Activated gamma-delta T cell treated with Interleukin-2 at 50 U/mL for 16 hours (primary cell): Measurements from ENCODE around the gene TNFRSF8.

Source experiments
- DNase-seq: peaks from one replicate; pipeline ENCODE4 v3.0.0-alpha.2; 2020

The TNFRSF8 gene

DNA sequence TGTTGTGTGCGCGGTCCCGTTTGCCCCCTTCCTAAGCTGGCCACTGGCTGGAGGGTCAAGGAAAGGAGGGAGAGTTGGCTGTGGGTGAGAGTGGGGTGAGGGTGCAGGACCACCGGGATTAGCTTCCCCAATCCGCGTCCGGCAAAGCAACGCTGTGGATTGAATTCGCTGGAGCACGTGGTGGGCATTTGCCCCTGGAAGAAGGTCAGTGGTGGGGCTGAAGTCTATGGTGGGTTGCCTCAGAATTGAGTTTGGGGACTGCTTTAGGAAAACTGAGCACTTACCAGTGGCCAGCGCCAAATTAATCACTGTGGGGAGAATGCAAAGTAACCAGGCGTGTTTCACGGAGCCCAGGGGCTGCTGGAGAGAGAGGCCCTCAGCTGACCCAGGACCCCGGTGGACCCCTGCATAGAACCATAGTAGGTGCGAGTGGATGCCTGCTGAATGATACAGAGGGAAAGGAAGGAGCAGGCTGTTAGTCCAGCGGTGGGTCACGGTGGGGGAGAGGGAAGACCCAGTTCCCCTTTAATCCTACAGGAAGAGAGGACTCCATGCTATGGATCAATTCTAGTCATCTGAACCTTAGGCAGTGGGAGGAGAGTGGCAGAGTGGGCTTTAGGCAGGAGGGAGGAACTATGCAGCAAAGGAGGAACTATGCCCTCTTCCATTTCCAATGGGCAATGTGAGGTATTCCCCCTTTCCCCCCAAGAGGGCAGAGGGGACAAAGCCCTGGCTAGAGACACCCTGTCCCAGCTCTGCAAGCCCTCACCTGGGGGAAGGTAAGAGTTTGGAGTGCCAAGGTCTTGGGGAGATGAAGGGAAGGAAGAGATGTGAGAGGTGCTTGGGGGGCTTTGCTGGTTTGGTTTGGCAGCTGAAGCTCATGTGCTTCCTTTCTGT lies 1.2 kb downstream of the TNFRSF8 start:
- DNase-seq, result no peak

DNA sequence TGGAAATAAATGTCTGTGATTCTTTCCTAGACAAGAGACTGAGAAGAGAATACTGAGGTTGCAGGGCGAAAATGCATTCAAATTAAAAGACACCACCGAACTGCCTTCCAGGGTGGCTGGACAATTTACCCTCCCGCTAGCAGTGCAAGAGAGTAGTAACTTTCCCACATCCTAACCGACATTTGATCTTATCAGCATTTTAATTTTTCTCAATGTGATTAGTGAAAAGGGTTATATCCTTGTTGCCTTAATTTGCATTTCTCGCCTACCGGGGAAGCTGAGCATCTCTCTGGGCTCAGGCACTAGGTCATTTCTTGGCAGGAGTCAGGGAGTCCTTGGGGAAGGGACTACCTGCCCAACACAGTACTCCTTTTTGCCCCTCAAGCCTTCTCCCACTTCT lies 2.8 kb downstream of the TNFRSF8 start:
- DNase-seq, result no peak

DNA sequence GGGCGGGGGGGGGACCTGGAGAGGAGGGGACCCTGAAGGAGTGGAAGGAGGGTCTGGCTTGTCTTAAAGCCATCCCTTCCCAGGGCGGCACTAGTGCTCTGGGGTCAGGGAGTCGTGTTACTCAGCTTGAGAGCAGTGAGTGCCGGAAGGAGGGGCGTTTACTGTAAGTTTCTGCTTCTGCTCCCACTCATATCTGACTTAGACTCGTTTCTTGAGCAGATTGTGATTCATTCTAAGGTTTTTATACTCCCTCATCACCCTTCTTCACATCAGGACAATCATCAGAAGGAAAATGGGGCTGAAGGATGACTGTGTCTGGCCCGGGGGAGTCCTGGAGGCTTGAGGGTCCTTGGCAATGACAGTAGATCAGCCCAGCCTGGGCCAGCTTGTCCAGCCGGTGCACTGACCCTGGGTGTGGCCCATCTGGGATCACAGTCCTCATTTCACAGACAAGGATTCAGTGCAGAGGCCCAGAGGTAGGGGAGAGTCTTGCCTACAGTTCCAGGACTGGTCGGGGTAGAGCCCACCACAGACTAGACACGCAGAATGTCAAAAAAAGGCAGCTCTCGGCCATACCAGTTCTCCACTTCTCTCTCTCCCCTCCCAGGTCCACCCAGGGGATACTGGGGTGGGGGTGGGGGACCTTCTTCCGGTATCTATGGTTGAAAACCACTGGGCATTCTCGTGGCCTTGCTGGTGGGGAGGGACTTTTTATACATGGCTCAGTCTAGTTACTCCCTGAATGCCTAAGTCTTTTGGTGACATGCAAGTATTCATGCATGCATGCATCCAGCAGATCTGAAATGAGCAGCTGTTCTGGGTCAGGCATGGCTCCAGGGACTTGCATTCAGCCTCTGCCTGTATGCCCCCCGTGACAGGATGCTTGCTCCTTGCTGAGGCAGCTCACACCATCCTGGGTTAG lies 5.1 kb downstream of the TNFRSF8 start:
- DNase-seq, result no peak

DNA sequence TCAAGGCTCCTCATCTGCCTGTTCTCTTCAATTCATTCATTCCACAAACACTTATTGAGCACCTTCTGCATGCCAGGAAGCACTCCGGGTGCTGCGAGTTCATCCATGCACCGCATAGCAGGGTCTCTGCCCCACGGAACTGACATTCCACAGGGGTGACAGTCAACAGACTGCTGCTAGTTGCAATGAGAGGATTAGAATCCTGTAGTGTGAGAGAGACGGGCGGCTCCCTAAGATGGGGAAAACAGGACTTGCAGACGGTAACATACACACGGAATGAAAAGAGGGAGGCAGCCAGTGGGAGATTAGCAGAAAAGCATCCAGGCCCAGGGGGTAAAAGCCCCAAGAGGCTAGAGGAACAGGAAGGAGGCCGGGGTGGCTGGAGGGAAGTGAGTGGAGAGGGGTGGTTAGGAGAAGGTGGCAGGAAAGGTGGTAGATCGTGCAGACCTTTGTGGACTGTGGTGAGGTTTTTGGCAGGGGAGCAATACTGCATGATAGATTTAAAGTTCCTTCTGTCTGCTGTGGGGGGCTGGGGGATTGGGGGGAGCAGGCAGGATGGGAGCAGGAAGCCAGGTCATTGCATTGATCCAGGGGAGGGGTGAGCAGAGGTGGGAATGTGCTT lies 6.6 kb downstream of the TNFRSF8 start:
- DNase-seq, result no peak

DNA sequence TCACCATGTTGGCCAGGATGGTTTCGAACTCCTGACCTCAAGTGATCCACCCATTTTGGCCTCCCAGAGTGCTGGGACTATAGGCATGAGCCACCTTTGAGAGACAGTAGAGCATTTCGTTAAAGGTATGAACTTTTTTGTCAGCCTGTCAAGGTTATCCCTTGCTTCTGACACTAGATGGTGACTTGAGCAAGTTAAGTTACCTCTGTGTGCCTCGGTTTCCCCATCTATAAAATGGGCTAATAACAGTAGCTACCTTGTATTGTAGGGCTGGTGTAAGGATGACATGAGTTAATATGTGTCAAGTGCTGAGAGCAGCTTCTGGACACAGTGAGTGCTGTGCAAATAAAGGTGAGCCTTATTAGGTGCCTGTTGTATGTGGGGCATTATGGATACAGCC lies 8.8 kb downstream of the TNFRSF8 start:
- no peak for DNase-seq

DNA sequence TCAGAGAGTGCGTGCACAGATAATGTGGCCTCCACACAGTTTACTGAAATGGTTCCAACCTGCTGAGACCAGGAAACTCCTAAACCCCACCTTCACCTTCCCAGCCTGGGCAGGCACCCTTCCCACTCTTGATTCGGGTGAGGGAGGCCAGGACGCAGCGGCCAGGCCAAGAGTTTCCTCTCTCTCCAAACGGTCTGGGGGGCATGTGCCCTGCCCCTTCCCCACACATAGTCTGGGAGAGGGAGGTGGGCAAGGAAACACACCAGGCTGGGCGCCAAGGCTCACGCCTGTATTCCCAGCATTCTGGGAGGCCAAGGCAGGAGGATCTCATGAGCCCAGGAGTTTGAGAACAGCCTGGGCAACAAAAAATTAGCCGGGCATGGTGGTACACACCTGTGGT lies 9.6 kb downstream of the TNFRSF8 start:
- DNase-seq, result no peak

DNA sequence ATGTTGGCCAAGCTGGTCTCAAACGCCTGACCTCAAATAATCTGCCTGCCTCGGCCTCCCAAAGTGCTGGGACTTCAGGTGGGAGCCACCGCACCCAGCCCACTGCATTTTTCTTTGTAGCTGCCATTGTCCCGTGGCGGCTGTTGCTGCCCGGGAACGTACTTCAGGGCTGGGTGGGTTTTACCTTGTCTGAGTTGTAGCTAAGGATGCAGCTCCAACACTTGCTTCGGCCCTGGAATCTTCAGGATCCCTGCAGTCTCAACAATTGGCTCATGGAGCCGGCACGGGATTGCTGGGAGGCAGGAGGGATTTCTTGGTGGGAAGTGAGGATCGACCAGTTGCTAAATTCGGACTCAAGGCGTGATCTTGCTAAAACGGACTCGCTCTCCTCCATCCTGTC lies 10.7 kb downstream of the TNFRSF8 start:
- no peak for DNase-seq

DNA sequence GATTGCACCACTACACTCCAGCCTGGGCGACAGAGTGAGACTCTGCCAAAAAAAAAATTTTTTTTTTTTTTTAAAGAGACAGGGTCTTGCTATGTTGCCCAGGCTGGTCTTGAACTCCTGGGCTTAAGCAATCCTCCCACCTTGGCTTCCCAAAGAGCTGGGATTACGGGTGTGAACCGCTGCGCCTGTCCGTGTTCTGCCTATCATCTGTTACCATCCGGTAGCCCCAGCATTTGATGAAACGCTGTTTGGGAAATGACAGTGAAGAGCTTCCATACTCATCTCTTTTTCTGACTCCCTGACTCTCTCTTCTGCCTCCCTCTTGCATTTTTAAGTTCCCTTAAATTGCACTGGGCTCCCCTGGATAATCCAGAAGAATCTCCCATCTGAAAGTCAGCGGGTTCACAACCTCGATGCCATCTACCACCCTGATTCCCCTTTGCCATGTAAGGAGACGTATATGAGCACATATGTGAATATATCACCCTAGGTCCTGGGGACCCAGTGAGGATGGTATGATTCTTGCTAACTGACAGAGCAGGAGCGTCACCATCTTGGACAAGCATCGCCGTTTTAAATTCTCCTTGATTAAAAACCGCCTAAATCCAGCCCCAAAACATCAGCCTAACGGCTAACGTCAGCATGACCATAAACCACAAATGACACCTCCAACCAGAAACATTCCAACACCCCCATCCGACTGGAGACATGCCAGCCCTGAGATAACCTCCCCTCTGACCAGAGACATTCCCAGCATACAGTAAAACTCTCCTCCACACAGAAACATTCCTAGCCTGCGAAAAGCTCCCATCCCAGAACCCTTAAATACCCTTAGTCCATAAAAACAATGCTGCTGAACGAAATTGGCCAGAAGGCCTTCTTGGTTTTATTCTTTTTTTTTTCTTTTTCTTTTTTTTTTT lies 12.4 kb downstream of the TNFRSF8 start:
- DNase-seq, result no peak

DNA sequence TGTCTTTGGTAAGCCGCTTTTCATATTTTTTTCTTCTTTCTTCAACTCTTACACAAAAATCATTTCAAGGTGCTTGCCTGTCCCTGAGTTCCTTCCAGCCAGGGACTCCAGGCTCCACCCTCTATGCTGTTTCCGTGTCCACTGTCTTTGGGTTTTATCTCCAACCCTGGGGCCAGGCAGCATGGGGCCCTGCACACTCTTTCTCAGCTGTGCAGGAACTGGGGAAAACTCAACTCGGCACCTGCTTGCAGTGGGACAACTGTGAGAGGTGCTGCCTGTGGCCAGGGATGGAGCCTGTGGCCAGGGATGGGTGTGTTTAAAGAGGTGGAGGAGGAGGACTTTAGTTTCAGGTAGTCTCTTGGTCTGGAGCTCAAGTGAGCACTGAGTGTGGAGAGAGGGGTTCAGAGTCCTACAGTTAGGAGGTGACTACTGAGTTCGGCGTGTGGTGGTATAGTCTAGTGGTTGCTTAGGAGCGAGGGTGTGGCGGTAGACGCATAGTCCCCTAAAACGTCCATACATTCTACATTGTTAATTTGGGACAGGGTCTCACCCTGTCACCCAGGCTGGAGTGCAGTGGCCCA lies 13.4 kb downstream of the TNFRSF8 start:
- no peak for DNase-seq

DNA sequence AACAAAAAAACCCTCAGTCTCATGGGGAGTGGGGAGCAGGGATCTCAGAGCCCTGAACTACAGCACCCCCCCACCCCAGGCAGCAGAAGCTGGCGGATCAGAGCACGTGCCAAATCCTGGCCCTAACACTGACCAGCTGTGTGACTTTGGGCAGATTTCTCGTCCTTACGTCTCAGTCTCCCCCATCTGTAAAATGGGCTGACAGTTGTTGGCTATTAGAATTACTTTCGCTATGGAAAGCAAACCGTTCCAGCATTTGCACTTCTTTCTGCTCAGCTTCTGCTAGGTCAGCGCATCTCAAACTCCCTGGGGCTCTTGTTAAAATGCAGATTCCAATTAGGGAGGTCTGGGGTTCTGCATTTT lies 15.5 kb downstream of the TNFRSF8 start:
- no peak for DNase-seq

DNA sequence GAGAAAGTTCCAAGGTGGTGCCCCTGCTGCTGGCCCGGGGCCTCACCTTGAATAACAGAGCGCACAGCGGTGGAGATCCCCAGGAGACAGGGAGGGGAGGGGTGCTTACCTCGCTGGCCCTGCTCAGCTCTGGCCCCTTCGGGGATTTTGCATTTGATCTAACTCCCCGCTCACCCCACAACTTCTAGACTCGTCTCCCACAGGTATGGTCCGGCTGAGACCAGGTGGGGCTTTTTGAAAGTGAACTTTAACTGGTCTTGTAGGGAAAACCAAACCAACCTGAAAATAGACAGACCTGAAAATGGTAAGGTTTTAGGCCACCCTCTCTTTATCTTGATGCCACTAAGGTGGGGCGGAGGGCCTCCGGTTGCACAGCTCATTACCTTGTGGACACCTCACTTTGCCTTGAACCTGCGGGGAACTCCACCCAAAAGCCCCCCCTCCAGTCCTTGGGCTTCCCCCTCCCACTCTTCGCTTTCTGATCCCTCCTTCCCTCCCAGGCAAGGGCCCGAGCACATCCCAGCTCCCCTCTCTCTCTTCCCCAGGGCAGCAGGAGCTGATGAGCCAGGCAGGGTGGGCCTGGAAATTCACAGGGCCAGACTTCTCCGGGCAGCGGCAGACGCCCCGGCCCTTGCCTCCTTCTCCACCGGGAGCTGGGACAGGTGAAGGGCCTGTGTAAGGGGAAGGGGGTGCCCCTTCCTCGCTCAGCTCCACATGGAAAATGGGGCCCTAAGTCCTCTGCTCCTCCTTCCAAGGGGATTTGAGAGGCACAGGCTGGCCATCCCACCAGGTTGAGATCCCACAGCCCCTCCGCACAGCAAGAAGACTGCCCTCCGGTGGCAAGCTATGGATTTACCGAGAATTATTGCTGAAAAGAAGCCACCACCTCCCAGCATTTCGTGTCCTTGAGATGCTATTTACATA lies 16.1 kb downstream of the TNFRSF8 start:
- DNase-seq, result no peak

DNA sequence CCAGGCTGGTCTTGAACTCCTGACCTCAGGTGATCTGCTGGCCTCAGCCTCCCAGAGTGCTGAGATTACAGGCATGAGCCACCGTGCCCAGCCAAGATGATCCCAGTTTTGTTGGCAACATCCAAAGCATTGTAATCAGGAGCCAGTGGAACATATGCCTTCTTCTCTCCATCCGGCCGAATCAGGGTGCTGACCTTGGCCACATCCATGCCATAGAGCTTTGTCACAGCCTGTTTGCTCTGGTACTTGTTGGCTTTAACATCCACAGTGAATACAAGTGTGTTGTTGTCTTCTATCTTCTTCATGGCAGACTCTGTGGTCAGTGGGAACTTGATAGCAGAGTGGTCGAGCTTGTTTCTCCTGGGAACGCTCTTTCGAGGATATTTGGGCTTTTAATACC lies 17.1 kb downstream of the TNFRSF8 start:
- DNase-seq, result no peak

DNA sequence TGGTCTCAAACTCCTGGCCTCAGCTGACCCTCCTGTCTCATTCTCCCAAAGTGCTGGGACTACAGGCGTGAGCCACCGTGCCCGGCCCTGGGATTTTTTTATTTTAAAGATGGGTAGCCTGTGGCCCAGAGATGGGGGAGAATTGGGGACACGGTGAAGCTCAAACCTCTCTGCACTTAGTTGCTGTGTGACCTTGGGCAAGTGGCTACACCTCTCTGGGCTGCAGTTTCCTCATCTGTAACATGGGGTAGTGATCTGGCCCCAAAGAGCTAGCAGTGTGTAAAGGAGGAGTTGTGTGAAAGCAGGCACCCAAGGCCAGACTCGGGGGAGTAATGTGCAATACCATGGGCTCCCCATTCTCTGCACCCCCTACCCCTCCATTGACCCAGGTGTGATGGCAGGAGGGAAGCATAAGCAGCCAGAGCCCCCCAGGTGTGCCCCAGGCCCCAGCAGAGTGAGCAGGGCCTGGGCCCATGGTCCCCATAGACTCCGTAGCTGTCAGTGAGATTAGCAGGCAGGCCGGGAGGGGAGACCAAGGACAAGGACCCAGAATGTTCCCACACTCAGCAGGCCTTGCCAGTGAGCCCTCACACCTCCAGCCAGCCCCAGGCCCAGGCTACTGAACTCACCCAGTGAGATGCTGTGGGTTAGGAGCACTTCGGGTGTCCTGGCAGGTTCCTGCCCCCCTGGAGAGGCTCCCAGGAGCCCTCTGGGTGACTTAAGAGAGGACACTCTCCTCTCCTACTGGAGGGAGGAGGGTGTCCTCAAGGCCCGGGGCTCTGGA lies 17.9 kb downstream of the TNFRSF8 start:
- no peak for DNase-seq

DNA sequence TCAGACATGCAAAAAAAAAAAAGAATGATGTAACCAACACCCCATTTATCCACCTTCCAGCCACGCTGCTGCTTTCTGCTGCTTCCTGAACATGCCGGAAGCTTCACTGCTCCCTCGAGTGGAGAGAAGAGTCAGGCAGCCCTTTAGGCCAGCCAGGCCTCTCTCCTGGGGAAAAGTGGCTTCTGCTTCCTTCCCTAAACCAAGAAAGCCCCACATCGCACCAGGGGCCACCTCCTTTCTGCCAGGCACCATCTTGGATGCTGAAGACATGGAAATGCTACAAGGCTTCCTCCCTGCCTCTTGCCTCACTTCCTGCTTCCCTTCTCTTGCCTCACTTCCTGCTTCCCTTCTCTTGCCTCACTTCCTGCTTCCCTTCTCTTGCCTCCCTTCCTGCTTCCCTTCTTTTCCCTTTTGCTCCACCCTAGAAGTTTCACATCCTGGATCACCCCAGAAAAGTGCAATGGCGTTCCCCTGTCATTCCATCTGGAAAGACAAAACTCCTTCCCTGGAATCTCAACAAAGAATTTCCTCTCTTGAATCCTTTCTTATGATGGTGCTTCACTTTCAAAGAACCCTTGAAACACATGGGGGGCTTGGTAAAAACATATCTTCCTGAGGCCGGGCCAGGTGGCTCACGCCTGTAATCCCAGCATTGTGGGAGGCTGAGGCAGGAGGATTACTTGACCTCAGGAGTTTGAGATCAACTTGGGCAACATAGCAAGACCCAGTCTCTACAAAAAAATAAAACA lies 18.7 kb downstream of the TNFRSF8 start:
- DNase-seq, result no peak

DNA sequence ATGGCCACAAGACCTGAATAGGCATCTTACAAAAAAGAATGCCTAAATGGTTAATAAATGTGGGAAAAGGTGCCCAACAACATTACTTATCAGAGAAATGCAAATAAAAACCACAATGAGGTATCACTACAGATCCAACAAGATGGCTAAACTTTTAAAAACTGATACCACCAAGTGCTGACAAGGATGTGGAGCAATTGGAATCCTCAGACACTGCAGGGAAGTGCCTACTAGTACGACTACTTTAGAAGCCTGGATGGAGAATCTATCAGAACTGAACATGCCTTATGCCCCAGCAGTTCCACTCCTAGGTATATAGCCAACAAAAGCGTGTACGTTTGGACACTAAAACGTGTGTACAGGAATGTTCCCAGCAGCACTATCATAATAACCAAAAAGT lies 19.9 kb downstream of the TNFRSF8 start:
- DNase-seq, result no peak

DNA sequence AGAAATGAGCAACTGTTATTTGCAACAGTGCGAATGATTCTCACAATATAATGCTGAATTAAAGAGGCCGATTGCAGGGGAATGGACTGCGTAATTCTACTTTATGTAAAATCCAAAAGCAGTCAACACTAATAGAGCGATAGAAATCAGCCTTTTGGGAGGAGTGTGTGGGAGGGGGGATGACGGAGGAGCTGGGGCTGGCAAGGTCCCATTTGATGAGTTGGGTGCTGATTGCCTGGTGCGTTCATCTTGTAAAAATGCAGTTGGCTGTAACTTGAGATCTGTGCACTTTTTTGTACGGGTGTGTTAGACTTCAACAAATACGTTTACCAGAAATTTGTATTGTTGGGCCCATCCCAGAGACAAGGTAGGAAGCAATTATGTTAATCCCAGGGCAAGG lies 20.7 kb downstream of the TNFRSF8 start:
- DNase-seq, result no peak

DNA sequence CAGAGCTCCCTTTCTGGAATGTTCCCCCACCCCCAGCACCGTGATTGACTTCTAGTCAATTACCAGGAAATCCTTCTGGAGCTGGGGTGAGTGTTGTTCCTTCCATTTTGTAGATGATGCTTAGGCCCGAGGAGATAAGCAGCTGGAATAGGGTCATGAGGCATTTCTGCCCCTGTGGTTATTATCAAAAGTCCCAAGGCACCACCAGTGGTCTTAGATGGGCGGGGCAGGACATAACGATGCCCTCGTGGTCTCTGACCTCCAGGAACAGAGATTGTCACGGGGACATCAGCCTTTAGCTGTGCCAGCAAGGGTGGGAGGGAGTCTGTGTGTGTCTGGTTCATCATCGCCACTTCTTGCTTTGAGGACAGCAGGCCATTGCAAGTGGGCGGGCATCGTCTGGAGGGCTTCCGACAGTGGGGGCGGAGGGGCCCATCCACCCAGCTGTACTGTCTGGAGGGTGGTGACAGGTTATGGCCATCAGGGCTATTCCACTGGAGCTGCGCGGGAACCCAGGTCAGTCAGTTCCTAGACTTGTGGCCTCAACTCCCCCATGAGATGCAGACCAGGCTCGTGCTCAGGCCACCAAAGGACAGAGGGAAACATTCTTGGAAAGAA lies 22.6 kb downstream of the TNFRSF8 start:
- no peak for DNase-seq

DNA sequence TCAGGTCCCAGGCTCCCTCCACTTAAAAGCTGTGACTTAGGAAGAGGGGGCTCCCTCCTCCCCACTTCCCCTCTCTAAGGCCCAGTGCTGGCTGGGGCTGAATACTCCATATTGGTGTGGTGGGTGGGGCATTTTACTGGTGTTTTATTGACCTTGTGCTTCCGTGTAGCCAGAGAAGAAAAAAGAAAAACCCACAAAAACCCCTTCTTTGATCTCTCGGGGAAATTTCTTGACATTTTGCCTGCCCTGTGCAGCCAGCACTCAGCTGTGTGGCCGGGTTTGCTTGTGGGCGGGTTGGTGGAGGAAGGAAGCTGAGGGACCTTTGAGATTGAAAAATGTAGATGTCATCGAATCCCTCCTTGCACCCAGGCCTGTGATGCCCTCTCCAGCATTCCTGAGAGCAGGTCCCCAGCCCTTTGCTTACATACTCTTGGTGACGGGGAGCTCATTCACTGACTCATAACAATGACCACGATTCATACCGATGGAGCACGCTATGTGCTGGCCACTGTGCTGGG lies 24.8 kb downstream of the TNFRSF8 start:
- peak; percentile 42 for DNase-seq

DNA sequence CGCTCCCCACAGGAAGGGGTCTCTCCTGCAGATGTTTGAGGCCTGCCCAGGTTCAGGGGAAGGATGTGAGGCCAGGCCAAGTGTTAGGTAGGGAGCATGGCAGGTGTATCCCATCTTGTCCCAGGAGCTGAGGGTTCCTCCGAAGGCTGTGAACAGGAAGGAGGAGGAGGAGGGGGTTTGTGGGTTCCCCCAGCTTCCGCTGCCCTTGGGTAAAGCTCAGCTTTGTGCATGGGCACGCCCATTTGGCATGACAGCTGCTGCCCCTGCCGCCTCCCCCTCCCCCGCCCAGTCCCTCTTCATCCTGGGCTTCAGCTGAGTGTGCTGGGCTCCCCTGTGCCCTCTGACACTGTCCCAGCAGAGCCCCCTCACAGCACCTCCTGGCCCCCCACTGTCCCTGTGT lies 25.5 kb downstream of the TNFRSF8 start:
- DNase-seq, result peak; percentile 51
